ENCODE data around the gene RCOR1. TPM values are rescaled to one million over a fixed set of nuclear protein-coding genes. Genes with fewer than 3 reads are reported as not detected.

Gene RCOR1
- total and polyA plus RNA-seq, 2 of the 8 experiments (the other 6 are each of a cell fraction or from before 2014, with no cell fraction given): 12.3 to 26.3 TPM

DNA sequence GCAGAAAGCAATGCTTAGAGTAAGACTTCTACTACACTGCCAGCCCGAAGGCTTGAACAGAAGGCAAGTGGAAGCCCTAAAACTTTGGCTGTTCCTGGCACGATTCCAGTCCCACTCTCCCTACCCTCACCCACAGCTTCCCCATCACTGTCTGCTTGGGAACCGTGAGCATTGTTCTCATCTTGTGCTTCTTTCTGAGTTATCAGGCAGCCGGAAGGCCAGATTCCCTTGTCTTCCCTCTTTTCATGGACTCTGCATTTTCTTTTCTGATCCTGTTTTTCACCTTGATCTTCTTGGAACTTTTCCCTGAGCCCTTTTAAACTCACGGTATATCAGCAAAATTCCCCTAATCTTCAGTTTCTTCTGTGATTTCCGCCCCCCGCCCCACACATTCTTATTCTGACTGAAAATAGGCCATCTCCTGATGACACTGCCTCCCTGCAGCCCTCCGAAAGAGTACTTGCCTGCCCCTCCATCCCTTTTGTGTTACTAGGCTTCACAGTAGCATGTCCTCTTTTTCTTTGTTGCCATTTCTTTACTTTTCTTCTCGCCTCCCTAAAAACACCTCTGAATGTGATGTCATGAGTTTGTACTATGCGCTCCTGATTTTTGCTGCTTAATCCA lies 29.9 kb downstream of the RCOR1 start:
- Histone ChIP-seq H3K18ac (ENCODE audit: extremely low read depth, low read length) (peak overlapping the region; percentile 52; the same call in 1 of the 2 replicates), H3K14ac (ENCODE audit: insufficient read length) (no peak overlapping the region), H2BK120ac (replicated peaks; ENCODE audit: low read depth, low read length) (no peak overlapping the region), H2BK5ac (ENCODE audit: low read depth, low read length) (no peak overlapping the region), H3K56ac (replicated peaks; ENCODE audit: insufficient read length, low read depth, low read length) (no peak overlapping the region), H2AFZ (ENCODE audit: low read length) (no peak overlapping the region), H2BK12ac (ENCODE audit: low read depth, low read length) (no peak overlapping the region), H3K9me3 (ENCODE audit: insufficient read depth in 2 of 2, low read depth in 1 of 2, low read length in 1 of 2) (no peaks in the 10 kb centered on the region), H4K91ac (replicated peaks; ENCODE audit: insufficient read length, low read length) (no peak overlapping the region), H3K9ac (replicated peaks in 1 of 4; ENCODE audit: extremely low read depth in 1 of 4, low read depth in 3 of 4, low read length in 3 of 4) (peak overlapping the region in 1 of 4 experiments; percentile 2; a peak in 3 of 7 replicates), H2AK5ac (ENCODE audit: low read depth, low read length) (no peak overlapping the region), H3K27ac (ENCODE audit: low read depth, low read length) (peak overlapping the region; percentile 19; the same call in 1 of the 2 replicates), H4K20me1 (replicated peaks in 1 of 2; ENCODE audit: control insufficient read depth in 1 of 2, insufficient read depth in 2 of 2, low read length in 2 of 2) (peaks cover 2 to 8% of the 10 kb centered on the region in 2 experiments), H3K36me3 (ENCODE audit: control insufficient read depth in 2 of 4, insufficient read depth in 4 of 4, low read length in 3 of 4) (no peaks in the 10 kb centered on the region), H3K27me3 (replicated peaks in 1 of 4; ENCODE audit: control insufficient read depth in 3 of 4, extremely low read depth in 1 of 4, insufficient read depth in 3 of 4, low read length in 3 of 4) (no peaks in the 10 kb centered on the region), H2BK15ac (ENCODE audit: low read length) (no peak overlapping the region), H3K4me2 (ENCODE audit: insufficient read depth in 1 of 2, low read depth in 2 of 2, low read length in 2 of 2) (peak overlapping the region; percentile 48 to 66), H3K4me3 (ENCODE audit: extremely low read depth in 1 of 4, insufficient read depth in 2 of 4, low read depth in 3 of 4, low read length in 4 of 4) (peak overlapping the region in 1 of 4 experiments; percentile 3; a peak in 1 of 8 replicates), H4K5ac (ENCODE audit: insufficient read length, low read depth, low read length) (no peak overlapping the region), H3K79me1 (ENCODE audit: low read depth, low read length) (peaks cover 12% of the 10 kb centered on the region), H3K23me2 (ENCODE audit: low read depth, low read length) (no peaks in the 10 kb centered on the region), H3K4ac (replicated peaks; ENCODE audit: insufficient read length, low read depth, low read length) (no peak overlapping the region), H4K8ac (ENCODE audit: extremely low read depth, insufficient read depth, low read length) (no peak overlapping the region), H3K4me1 (replicated peaks in 1 of 4; ENCODE audit: control insufficient read depth in 3 of 4, insufficient read depth in 4 of 4, low read length in 3 of 4) (peaks cover 0 to 13% (median 9%) of the 10 kb centered on the region in 4 experiments; a peak in 4 of 7 replicates), H2BK20ac (ENCODE audit: low read length) (no peak overlapping the region), H3K23ac (ENCODE audit: insufficient read length) (no peak overlapping the region), H3K79me2 (ENCODE audit: control insufficient read depth in 1 of 2, insufficient read depth in 2 of 2, low read length in 2 of 2) (peaks cover 2 to 85% of the 10 kb centered on the region in 2 experiments)
- ChIA-PET CTCF (ENCODE audit: partially characterized antibody) (interaction anchor here (1.8 to 2.3 kb wide), 2 partner anchors 27 to 72 kb away, joined by 5 to 10 read pairs; no protein-coding TSS in a partner anchor), POLR2A (ENCODE audit: partially characterized antibody) (no interaction called here)
- FAIRE-seq (peak; percentile 36), DNase-seq (ENCODE audit: low read depth in 1 of 2, low spot score in 2 of 2) (no peak)
- TF ChIP-seq GABPA (IDR thresholded peaks at IDR 0.05; ENCODE audit: borderline replicate concordance, insufficient read depth, low read length) (no peak), ASH2L (IDR thresholded peaks at IDR 0.05; ENCODE audit: low read length) (peak; percentile 49), RBBP5 (IDR thresholded peaks at IDR 0.05; ENCODE audit: borderline replicate concordance, low read depth, low read length) (peak; percentile 56; the same call in 1 of the 2 replicates), BCL11A (IDR thresholded peaks at IDR 0.05; ENCODE audit: low read depth in 2 of 2, low read length in 2 of 2) (no peak), SP2 (IDR thresholded peaks at IDR 0.05; ENCODE audit: low read length) (no peak), PHF8 (conservative IDR thresholded peaks at IDR 0.05; ENCODE audit: low read depth, low read length) (no peak), POU5F1 (IDR thresholded peaks at IDR 0.05; ENCODE audit: low read depth, low read length) (no peak)
- TF ChIP-seq, protein P1, sequence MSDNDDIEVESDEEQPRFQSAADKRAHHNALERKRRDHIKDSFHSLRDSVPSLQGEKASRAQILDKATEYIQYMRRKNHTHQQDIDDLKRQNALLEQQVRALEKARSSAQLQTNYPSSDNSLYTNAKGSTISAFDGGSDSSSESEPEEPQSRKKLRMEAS (IDR thresholded peaks at IDR 0.05): no peak
- 54% methylated on average over 10 of the region's 10 CpGs; no CpG with 5 or more reads in 1 of the 2 experiments for WGBS, 2 experiments (ENCODE audit: extremely low coverage in 1 of 2, insufficient coverage in 1 of 2, insufficient read length in 1 of 2, insufficient replicate concordance in 2 of 2, low coverage in 1 of 2, low lambda C conversion rate in 2 of 2, missing lambda C conversion rate in 1 of 2)
